C4-2B (cell line): Measurements from ENCODE around the gene TRIO.

Experiments used
- CTCF ChIP-seq: fragments of 450-650 bp; conservative IDR thresholded peaks from 2 replicates; pipeline ENCODE4 v1.5.1; 2017; ENCODE audit warnings: mild to moderate bottlenecking
- ZFX ChIP-seq: fragments of 450-650 bp; IDR thresholded peaks from 2 replicates; pipeline ENCODE4 v1.6.1; 2017

- TF ChIP-seq CTCF (no peak), ZFX (no peak)
These were observed 91.1 kb downstream of the TRIO start for GRCh38 chr5:14234204-14234603.
